Kidney glomerular epithelial cell (primary cell): ENCODE results near the gene CUEDC2.
A peak's percentile ranks its signal among the peaks of the same experiment; 100 is the strongest.

Source experiments
- DNase-seq: peaks from one replicate; lab custom pipeline; 2025; lab: John Stamatoyannopoulos, UW

The CUEDC2 gene

DNA sequence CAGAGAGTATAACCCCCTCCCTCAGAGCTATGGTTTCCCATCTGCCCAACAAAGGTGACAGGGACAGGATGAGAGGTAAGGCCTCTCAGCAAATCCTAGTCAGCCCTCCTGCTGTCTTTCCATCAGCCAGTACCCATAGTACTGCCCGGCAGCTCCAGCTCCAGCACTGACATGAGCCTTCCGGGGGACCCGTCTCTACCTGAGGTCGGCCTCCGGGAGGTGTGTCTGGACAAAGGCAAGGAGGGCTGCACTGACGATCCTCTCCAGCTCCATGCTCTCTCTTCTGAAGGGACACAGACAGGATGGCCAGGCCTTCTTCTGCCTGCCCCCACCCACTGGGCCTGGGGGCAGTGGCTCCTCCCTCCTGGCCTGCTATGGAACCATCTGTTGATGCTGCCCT, 7.5 kb downstream of the CUEDC2 start:
- no peak for DNase-seq

- DNase-seq = no peak
These were observed 8.2 kb downstream of the CUEDC2 start for GRCh38 chr10:102424145-102424544.

- DNase-seq = no peak
These were observed 8.9 kb downstream of the CUEDC2 start for GRCh38 chr10:102423372-102423968.

DNA sequence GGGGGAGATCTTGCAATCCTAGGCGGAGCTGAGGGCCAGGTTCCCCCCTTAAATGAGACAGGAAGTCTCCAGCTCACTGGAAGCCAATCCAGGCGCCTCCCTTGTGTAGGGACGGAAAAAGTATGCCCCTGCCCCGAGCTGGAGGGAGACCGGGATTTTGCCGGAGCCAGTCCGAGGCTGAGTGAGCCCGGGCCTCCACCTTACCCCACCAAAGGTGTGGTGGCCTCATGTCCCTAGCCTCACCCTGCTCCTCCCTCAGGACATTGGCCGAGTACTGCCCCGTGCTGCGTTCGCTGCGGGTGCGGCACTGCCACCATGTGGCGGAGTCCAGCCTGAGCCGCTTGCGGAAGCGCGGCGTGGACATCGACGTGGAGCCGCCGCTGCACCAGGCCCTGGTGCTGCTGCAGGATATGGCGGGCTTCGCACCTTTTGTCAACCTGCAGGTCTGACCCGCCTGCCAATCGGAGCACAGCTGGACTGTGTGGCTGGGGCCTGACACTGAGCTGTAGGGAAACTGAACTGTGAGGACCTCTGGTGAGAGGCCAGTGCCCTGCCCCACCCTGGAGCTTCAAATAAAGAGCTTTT, 9.7 kb downstream of the CUEDC2 start:
- peak; percentile 39 for DNase-seq

GRCh38 chr10:102421757-102422512, 10.4 kb downstream of the CUEDC2 start:
- no peak for DNase-seq

DNA sequence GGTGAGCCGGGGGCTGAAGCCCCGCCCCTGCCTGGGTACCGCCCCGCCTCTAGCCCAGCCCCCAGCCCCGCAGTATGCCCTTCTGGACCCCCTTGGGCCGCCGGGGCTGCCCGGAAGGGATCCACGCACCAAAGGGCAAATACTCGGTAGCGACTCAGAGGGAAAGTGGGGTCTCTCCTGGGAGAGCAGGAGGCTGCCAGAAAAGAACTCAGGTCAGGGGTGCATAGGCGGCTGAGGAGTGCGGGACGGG, 10.9 kb downstream of the CUEDC2 start:
- DNase-seq = no peak

DNA sequence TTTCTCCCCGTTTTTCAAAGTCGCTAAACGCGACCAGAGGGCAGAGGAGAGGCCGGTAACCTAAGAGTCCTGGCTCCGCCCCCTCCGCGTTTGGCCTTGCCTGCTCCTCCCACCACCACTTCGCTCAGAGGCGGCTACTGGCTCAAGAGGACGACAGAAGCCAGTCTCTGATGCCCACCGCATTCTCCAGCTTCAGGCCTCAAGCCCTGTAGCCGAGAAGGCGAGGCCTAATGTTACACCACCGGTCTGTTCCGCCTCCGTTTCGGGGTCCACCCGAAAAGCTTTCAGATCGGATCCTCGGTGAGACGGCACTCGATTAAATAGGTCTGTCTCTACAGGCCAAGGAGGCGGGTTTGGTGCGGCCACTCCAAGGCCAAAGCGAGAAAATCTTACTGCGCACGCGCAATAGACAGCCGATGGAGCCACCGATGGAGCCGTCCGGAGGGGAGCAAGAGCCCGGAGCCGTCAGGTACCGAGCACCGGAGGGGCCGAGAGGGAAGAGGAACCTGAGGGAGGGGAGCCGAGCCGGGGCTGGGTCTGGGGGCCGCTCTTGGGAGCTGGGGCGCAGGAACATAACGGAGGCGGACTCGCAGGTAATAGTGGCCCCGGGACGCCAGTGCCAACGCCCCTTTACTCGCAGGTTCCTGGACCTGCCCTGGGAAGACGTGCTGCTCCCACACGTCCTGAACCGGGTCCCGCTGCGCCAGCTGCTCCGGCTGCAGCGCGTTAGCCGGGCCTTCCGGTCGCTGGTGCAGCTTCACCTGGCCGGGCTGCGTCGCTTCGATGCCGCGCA, 11.5 kb downstream of the CUEDC2 start, which contains the start of gene FBXL15:
TSS of gene FBXL15 (plus strand) at position 123 of the 793 bp plus-strand sequence. CDS start at position 417, 294 bp downstream.
- DNase-seq = peak; percentile 93

DNA sequence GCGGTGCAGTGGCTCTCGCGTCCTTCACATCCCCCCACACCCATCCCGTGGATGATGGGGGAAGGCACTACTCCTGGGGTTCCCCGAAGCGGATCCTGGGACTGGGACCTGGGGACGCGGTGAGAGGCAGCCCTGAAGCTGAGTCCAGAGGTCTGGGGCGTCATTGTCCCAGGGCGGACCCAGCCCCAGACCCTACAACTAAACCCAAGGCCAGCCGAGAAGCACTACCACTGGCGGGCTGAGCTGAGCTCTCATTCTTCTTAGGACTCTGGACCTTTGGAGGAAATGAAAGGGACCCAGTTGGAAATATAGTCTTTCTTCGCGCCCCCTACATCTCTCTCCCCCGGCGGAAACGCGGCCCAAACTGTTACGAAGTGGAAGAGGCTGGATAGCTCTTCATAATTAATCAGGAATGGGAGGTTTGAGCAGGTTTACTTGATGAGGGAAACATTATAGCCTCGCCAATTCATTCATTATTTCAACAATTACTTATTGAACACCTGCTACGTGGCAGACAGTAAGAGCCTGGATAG, 12.1 kb downstream of the CUEDC2 start:
- DNase-seq = no peak

- no peak for DNase-seq
These were observed 12.8 kb downstream of the CUEDC2 start for GRCh38 chr10:102419269-102420180.

DNA sequence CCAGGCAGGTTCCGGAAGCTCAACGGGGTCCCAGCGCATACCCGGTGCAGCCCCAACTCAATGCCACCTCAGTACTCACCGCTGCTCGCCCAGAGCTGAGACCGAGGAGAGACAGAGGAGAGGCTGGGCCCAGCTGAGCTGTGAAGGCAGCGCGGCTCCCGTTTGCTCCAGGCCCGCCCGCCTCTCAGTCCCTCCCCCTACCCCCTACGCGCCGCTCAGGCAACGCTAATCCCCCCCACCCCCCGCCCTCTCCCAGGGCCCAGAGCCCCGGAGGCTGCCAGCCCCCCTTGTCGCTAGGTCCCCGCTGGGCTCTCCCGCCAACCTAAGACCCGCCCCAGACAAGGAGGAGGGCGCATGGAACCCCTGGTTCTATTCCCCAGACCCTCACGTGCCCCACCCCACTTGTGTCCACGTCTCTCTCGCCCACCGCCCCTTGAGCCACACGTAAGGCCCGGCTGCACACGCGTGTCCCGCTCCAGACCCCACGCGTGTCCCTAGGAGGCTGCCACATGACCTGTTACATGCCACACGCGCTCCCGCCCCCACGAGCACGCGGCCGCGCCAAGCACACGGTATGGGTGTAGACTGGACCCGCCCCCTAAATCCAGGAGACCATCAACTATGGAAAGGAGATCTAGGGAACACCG, 13.6 kb downstream of the CUEDC2 start, which contains the start of gene PSD:
TSS of gene PSD (minus strand) at position 164 of the 647 bp plus-strand sequence. CDS start 1,747 bp downstream, outside the sequence.
- DNase-seq = no peak

DNA sequence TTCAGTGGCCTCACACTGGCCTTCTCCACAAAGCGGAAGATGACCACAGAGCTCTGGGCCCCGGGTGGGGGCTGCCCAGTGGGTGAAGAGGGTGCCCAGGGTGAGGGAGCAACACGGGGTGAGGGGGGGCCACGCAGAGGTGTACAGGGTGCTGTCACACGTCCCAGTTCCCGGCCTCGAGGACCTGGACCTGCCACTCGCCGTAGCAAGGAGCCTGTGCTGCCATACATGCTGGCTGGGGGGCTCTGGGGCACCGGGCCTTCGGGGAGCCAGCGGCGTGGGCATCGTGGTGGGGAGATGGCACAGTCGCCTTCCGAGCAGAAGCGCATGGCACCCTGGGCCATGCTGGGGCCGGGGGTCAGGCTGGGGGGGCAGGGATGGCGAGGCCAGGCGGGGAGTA, 15.7 kb downstream of the CUEDC2 start:
- no peak for DNase-seq

DNA sequence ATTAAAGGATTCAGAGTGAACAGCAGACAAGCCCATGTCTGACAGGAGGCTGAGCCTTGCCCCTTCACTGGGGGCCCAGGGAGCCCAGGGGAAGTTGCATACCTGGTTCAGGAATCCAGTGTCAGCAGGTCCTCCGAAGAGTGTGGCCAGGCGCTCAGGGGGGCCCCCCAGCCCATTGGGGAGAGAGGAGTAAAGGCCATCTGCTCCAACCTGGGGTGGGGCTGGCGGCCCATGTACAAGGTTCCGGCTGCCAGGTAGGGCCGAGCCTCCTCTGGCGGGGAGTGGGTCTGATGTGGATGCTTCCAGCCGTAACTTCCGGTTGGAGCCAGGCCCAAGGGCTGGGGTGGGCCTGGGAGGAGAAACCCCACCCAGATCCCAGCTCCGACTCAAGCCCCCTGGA, 16.1 kb downstream of the CUEDC2 start:
- no peak for DNase-seq

- no peak for DNase-seq
These were observed 17.6 kb downstream of the CUEDC2 start for GRCh38 chr10:102414749-102415148.

DNA sequence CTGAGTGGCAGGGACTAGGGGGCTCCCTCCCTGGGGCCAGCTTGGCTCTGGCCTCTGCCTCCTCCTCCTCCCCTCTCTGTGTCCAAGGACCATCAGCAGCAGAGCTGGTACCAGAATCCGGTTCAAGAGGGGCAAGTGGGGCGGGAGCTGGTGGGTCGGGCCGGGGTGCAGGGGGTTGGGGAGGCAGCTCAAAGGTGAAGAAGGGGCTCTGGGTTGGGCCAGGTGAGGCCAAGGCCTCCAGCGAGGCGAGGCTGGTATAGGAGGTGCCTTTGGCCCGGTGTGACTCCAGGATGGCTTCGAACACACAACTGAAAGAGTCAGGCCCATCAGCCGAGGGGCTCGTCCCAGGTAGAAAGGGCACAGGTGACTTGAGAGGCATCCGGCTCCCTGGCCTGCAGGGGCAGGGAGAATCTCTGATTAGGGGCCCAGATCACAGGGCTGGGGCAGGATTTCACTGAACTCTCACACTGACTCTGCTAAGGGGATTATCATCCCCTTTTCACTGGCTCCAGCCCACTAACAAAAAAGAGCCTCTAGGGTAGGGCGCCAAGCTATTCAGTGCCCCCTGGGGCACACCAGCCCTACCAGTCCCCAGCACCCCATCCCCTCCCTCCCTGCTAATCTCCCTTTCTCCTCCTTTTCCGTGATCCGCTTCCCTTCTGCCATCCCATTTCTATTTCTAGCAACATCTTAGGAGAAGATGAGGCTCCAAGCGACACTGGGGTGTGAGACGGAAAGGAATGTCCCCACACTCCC, 18.4 kb downstream of the CUEDC2 start:
- DNase-seq = no peak

- no peak for DNase-seq
These were observed 19.2 kb downstream of the CUEDC2 start for GRCh38 chr10:102413053-102413705.

GRCh38 chr10:102412293-102412692, 20.1 kb downstream of the CUEDC2 start:
- DNase-seq = no peak

- no peak for DNase-seq
These were observed 20.8 kb downstream of the CUEDC2 start for GRCh38 chr10:102411341-102412255.

GRCh38 chr10:102410429-102411073, 21.8 kb downstream of the CUEDC2 start:
- DNase-seq = no peak
